ENCODE results near the gene SNU13.

- no peak for TF ChIP-seq EZH2 (IDR thresholded peaks at IDR 0.05; ENCODE audit: insufficient read depth, poor library complexity, severe bottlenecking)
- no peak for TF ChIP-seq EZH2phosphoT487 (IDR thresholded peaks at IDR 0.05; ENCODE audit: insufficient read depth, low read depth)
Observed at GRCh38 chr22:41682033-41682807, 6.4 kb downstream of the SNU13 start.
